ENCODE data around the gene GRWD1.

- TF ChIP-seq REST (IDR thresholded peaks at IDR 0.05), result no peak
- TF ChIP-seq CTCF (IDR thresholded peaks at IDR 0.05), result peak; percentile 95
- TF ChIP-seq ELK1 (IDR thresholded peaks at IDR 0.05; ENCODE audit: low read depth, low read length), result no peak
- TF ChIP-seq KDM1A (IDR thresholded peaks at IDR 0.05; ENCODE audit: low read depth), result no peak
- peak; percentile 99 to 100 for TF ChIP-seq RAD21 (conservative IDR thresholded peaks at IDR 0.05 in 1 of 2, IDR thresholded peaks at IDR 0.05 in 1 of 2)
- no peak for TF ChIP-seq CBX2 (IDR thresholded peaks at IDR 0.05; ENCODE audit: borderline replicate concordance, low read depth)
- no peak for TF ChIP-seq POLR2A (IDR thresholded peaks at IDR 0.05; ENCODE audit: low read length)
- TF ChIP-seq CEBPB (IDR thresholded peaks at IDR 0.05), result no peak
- TF ChIP-seq HDAC2 (IDR thresholded peaks at IDR 0.05), result no peak
Measured at GRCh38 chr19:48506138-48506733, 60.5 kb downstream of the GRWD1 start.
